UCSD-AML1 (cell line): ENCODE data around the gene LBR.

Source experiments
- DNase-seq: peaks from one replicate; lab custom pipeline; 2025; ENCODE audit not compliant: unreplicated experiment; lab: John Stamatoyannopoulos, UW

Gene LBR

GRCh38 chr1:225464851-225465792 lies 37.3 kb upstream of the LBR start:
- no peak for DNase-seq

GRCh38 chr1:225462714-225463574 lies 35.1 kb upstream of the LBR start:
- DNase-seq, result no peak

- DNase-seq, result no peak
These were observed 34.5 kb upstream of the LBR start for GRCh38 chr1:225462429-225462713.

- no peak for DNase-seq
These were observed 33.9 kb upstream of the LBR start for GRCh38 chr1:225461533-225462428.

- DNase-seq, result no peak
These were observed 33.1 kb upstream of the LBR start for GRCh38 chr1:225460737-225461532.

- no peak for DNase-seq
These were observed 32.3 kb upstream of the LBR start for GRCh38 chr1:225460021-225460736.

GRCh38 chr1:225458222-225458631 lies 30.4 kb upstream of the LBR start:
- no peak for DNase-seq

GRCh38 chr1:225454733-225455132 lies 26.9 kb upstream of the LBR start:
- DNase-seq, result no peak

GRCh38 chr1:225453797-225454648 lies 26.2 kb upstream of the LBR start:
- no peak for DNase-seq

- DNase-seq, result no peak
These were observed 24.1 kb upstream of the LBR start for GRCh38 chr1:225451840-225452515.

- no peak for DNase-seq
These were observed 23.5 kb upstream of the LBR start for GRCh38 chr1:225451340-225451739.

- no peak for DNase-seq
These were observed 22.8 kb upstream of the LBR start for GRCh38 chr1:225450491-225451191.

GRCh38 chr1:225449774-225450173 lies 21.9 kb upstream of the LBR start:
- no peak for DNase-seq

GRCh38 chr1:225449261-225449660 lies 21.4 kb upstream of the LBR start:
- no peak for DNase-seq

GRCh38 chr1:225448146-225448805 lies 20.4 kb upstream of the LBR start:
- no peak for DNase-seq

GRCh38 chr1:225447650-225448089 lies 19.8 kb upstream of the LBR start:
- no peak for DNase-seq
